HepG2 (cell line): ENCODE measurements around the gene CCT5. TPM values are rescaled to one million over a fixed set of nuclear protein-coding genes. Genes with fewer than 3 reads are reported as not detected.

Experiments
- ATAC-seq: fragments of 200-7000 bp; cut with Tn5 transposase; 3 replicates; pipeline ENCODE4 v1.9.1; 2020; ENCODE audit warnings: mild to moderate bottlenecking, moderate library complexity
- BruUV-seq: library from RNA; stranded (reverse); fragments of 400-500 nt; replicated peaks from 2 replicates; lab custom pipeline; 2021; lab: Mats Ljungman, UMichigan
- CTCF ChIA-PET: fragments of 300-600 bp; formaldehyde crosslinking; extraction: SDS; loops from one replicate; lab custom pipeline; 2021; ENCODE audit warnings: low total read pairs, inconsistent platforms, low intra/inter-chr PET ratio; lab: Yijun Ruan, JAX
- POLR2A ChIA-PET: fragments of 350-600 bp; sonication (Branson Sonifier 250); formaldehyde crosslinking; loops from one replicate; lab custom pipeline; 2020; ENCODE audit warnings: antibody characterized with exemption, inconsistent platforms; lab: Yijun Ruan, JAX
- DNase-seq: peaks from one replicate; pipeline ENCODE4 v3.0.0-alpha.2; 2015; ENCODE audit warnings: low spot score
- FAIRE-seq: peaks from 3 replicates; lab custom pipeline; 2011; peaks lifted over from hg19 to GRCh38; lab: Jason Lieb, UNC
- H2AFZ ChIP-seq: one replicate; pipeline ENCODE4 v1.6.1; 2011; ENCODE audit warnings: low read length, inconsistent platforms
- H3K27ac ChIP-seq: fragments of 300-600 bp; 3 replicates; pipeline ENCODE4 v1.8.0; 2011; ENCODE audit warnings: mixed run types, mild to moderate bottlenecking, mixed read lengths, low read length, inconsistent platforms; ENCODE audit not compliant: insufficient read depth; ENCODE audit errors: extremely low read length
- H3K27me3 ChIP-seq, 2 experiments: fragments of 200-600 bp in 1 of 2; 2 replicates in 1 of 2; 3 replicates in 1 of 2; pipeline versions ENCODE4 v1.6.0 to v1.8.0; 2011; ENCODE audit warnings: low read length in 2 of 2, mild to moderate bottlenecking in 2 of 2, moderate library complexity in 2 of 2, inconsistent platforms in 1 of 2; ENCODE audit not compliant: insufficient read depth in 2 of 2, control insufficient read depth in 1 of 2
- H3K36me3 ChIP-seq, 2 experiments: fragments of 200-600 bp in 1 of 2; replicated peaks in 1 of 2; 2 replicates in 1 of 2; 3 replicates in 1 of 2; pipeline versions ENCODE4 v1.5.1 to v1.8.0; 2011; ENCODE audit warnings: low read length in 2 of 2, inconsistent platforms in 1 of 2; ENCODE audit not compliant: insufficient read depth in 2 of 2, control insufficient read depth in 1 of 2
- H3K4me1 ChIP-seq: 2 replicates; pipeline ENCODE4 v1.5.1; 2012; ENCODE audit warnings: low read length, inconsistent platforms; ENCODE audit not compliant: insufficient read depth
- H3K4me2 ChIP-seq: 2 replicates; pipeline ENCODE4 v1.6.0; 2011; ENCODE audit warnings: low read depth, low read length, inconsistent platforms
- H3K4me3 ChIP-seq, 3 experiments: fragments of 200-600 bp in 1 of 3; sonication (generic), shearing (Covaris generic) in 1 of 3; replicated peaks in 1 of 3; 2 replicates each; pipeline ENCODE4 v1.5.1; 2011 to 2016; ENCODE audit warnings: low read length in 3 of 3, inconsistent platforms in 2 of 3, low read depth in 2 of 3, mild to moderate bottlenecking in 2 of 3, control low read depth in 1 of 3, mixed read lengths in 1 of 3; ENCODE audit not compliant: insufficient read depth in 1 of 3
- H3K79me2 ChIP-seq: one replicate; pipeline ENCODE4 v1.6.1; 2011; ENCODE audit warnings: low read length, inconsistent platforms; ENCODE audit not compliant: insufficient read depth
- H3K9ac ChIP-seq: 2 replicates; pipeline ENCODE4 v1.6.0; 2011; ENCODE audit warnings: mild to moderate bottlenecking, low read depth, low read length, inconsistent platforms; ENCODE audit not compliant: insufficient read depth
- H3K9me3 ChIP-seq: 2 replicates; pipeline ENCODE4 v1.5.1; 2012; ENCODE audit warnings: mild to moderate bottlenecking, low read length
- H4K20me1 ChIP-seq: 2 replicates; pipeline ENCODE4 v1.6.0; 2011; ENCODE audit warnings: inconsistent platforms, mild to moderate bottlenecking, low read length, moderate library complexity; ENCODE audit not compliant: insufficient read depth
- KAT2B ChIP-seq: fragments of 150-350 bp; IDR thresholded peaks from 2 replicates; pipeline ENCODE4 v1.6.1; 2014; ENCODE audit warnings: low read depth, low read length, borderline replicate concordance
- MAFF ChIP-seq: IDR thresholded peaks from 2 replicates; pipeline ENCODE4 v1.6.1; 2011; ENCODE audit warnings: low read depth, low read length, improper control_type of control experiment
- MEF2D ChIP-seq: sonication (generic); formaldehyde crosslinking; IDR thresholded peaks from 2 replicates; pipeline ENCODE4 v1.5.1; 2020; ENCODE audit warnings: mild to moderate bottlenecking, missing genetic modification reagents
- MTA3 ChIP-seq: sonication (generic); formaldehyde crosslinking; IDR thresholded peaks from 2 replicates; pipeline ENCODE4 v1.4.0; 2020; ENCODE audit warnings: missing genetic modification reagents
- PHF8 ChIP-seq: sonication (generic); formaldehyde crosslinking; IDR thresholded peaks from 2 replicates; pipeline ENCODE4 v1.5.0; 2020; ENCODE audit warnings: missing genetic modification reagents
- ZFP82 ChIP-seq: sonication (generic); formaldehyde crosslinking; IDR thresholded peaks from 2 replicates; pipeline ENCODE4 v1.5.1; 2020; ENCODE audit warnings: mild to moderate bottlenecking, missing genetic modification reagents, borderline replicate concordance
- ZKSCAN5 ChIP-seq: sonication (generic); formaldehyde crosslinking; IDR thresholded peaks from 2 replicates; pipeline ENCODE4 v1.5.1; 2020; ENCODE audit warnings: mild to moderate bottlenecking, missing genetic modification reagents
- ZNF33B ChIP-seq: sonication (generic); formaldehyde crosslinking; IDR thresholded peaks from 2 replicates; pipeline ENCODE4 v1.5.1; 2020; ENCODE audit warnings: mild to moderate bottlenecking, missing genetic modification reagents
- ZNF766 ChIP-seq: sonication (generic); formaldehyde crosslinking; IDR thresholded peaks from 2 replicates; pipeline ENCODE4 v1.5.0; 2020; ENCODE audit warnings: missing genetic modification reagents, borderline replicate concordance
- ZNF83 ChIP-seq: sonication (generic); formaldehyde crosslinking; IDR thresholded peaks from 2 replicates; pipeline ENCODE4 v1.4.0; 2020; ENCODE audit warnings: missing genetic modification reagents, mild to moderate bottlenecking, borderline replicate concordance
- WGBS: methylation state at CpG from one replicate; pipeline ENCODE4 v1.1.6; 2017; ENCODE audit warnings: low lambda C conversion rate; 5-methylcytosine and 5-hydroxymethylcytosine counted together
- in situ Hi-C: cut with HindIII; loops from 2 replicates; pipeline ENCODE4 v1.10.0; 2017; ENCODE audit warnings: low pct_unique_long_range_greater_than_20kb; ENCODE audit not compliant: extremely low pct_ligation_motif_present
- intact Hi-C: fragments of 100-400 bp; cut with micrococcal nuclease; formaldehyde crosslinking; loops from one replicate; pipeline ENCODE4 v1.10.0; 2022; ENCODE audit not compliant: unreplicated experiment
- polyA plus RNA-seq, 8 experiments: library from polyadenylated mRNA; depleted of rRNA in 3 of 8; stranded (reverse) in 7 of 8; unstranded in 1 of 8; fragments of >200 nt; fragmentation: Illumina TruSeq in 4 of 8; extraction: Trizol in 4 of 8; gene quantifications; 2 replicates each; pipeline versions ENCODE4 v1.2.1 to v1.2.3, GENCODE V29; 2011 to 2016; ENCODE audit warnings: low read depth in 4 of 8, missing spikeins in 1 of 8, mixed read lengths in 1 of 8; ENCODE audit not compliant: insufficient read depth in 1 of 8
- total RNA-seq, 5 experiments: library from RNA; depleted of rRNA; stranded (reverse); fragments of >200 nt; fragmentation: Illumina TruSeq; extraction: Trizol; gene quantifications; 2 replicates each; pipeline ENCODE4 v1.2.3, GENCODE V29; 2016; ENCODE audit warnings: low read depth in 1 of 5
- TF ChIP-seq, protein P1 (sequence below): sonication (generic); formaldehyde crosslinking; IDR thresholded peaks from 2 replicates; pipeline ENCODE4 v1.4.0; 2020; ENCODE audit warnings: mild to moderate bottlenecking, missing genetic modification reagents, borderline replicate concordance
- TF ChIP-seq, protein P2 (sequence below): sonication (generic); formaldehyde crosslinking; IDR thresholded peaks from 2 replicates; pipeline ENCODE4 v1.4.0; 2020; ENCODE audit warnings: mild to moderate bottlenecking, missing genetic modification reagents

CCT5 gene
- total and polyA plus RNA-seq, 2 of the 13 experiments (the other 11 are each of a cell fraction or from before 2014, with no cell fraction given), result 319 to 708 TPM

DNA sequence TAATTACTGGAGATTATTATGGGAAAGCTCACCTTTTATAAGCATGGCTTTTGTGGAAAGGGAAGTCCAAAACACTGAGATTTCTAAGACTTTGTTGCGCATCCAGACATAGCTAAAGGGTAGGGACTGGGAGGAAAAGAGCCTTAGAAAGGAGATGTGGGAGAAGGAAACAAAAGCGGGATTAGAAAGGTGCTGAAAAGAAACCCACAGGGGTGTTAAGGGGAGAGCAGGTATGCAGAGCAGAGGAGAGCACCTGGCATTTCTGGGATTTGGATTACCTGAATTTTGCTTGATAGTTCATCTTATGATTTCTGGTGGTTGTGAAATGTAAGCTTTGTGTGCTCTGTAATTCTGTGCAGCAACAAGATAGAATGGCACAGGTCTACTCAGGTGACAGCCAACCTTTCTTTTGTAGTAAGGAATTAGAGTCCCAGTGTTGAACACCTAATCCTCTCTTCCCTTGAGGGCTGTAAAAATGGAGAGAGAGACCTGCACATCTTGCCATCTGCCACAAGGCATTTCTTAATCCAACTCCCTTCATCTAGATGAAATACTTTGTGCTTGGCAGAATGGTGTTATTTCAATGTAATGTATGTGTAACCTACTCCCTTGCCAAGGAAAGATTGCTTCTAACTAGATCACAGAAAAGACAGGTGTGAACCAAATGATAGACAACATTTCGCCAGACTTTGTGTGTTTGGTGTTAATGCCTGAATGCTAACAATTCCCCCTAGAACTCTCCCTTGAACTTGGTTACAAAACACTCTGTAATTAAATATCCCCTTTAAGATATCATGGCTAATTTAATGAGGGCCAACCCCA is 47.8 kb upstream of the CCT5 start:
- no peaks in the 10 kb centered on the region for H4K20me1 ChIP-seq
- intact Hi-C loops, result no loop called here
- no peak overlapping the region for H3K4me3 ChIP-seq
- WGBS, result 75% methylated on average over 3 of the region's 3 CpGs
- peaks cover 7% of the 10 kb centered on the region for H3K9me3 ChIP-seq
- no peak for ATAC-seq
- TF ChIP-seq ZNF766 (CRISPR knock-in tag), result no peak
- TF ChIP-seq MAFF, result no peak
- TF ChIP-seq, protein P1, sequence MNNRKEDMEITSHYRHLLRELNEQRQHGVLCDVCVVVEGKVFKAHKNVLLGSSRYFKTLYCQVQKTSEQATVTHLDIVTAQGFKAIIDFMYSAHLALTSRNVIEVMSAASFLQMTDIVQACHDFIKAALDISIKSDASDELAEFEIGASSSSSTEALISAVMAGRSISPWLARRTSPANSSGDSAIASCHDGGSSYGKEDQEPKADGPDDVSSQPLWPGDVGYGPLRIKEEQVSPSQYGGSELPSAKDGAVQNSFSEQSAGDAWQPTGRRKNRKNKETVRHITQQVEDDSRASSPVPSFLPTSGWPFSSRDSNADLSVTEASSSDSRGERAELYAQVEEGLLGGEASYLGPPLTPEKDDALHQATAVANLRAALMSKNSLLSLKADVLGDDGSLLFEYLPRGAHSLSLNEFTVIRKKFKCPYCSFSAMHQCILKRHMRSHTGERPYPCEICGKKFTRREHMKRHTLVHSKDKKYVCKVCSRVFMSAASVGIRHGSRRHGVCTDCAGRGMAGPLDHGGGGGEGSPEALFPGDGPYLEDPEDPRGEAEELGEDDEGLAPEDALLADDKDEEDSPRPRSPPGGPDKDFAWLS (CRISPR knock-in tag), result no peak
- TF ChIP-seq MTA3 (CRISPR knock-in tag), result no peak
- TF ChIP-seq, protein P2, sequence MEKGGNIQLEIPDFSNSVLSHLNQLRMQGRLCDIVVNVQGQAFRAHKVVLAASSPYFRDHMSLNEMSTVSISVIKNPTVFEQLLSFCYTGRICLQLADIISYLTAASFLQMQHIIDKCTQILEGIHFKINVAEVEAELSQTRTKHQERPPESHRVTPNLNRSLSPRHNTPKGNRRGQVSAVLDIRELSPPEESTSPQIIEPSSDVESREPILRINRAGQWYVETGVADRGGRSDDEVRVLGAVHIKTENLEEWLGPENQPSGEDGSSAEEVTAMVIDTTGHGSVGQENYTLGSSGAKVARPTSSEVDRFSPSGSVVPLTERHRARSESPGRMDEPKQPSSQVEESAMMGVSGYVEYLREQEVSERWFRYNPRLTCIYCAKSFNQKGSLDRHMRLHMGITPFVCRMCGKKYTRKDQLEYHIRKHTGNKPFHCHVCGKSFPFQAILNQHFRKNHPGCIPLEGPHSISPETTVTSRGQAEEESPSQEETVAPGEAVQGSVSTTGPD (CRISPR knock-in tag), result no peak
- no peak for TF ChIP-seq ZKSCAN5 (CRISPR knock-in tag)
- no peak for TF ChIP-seq PHF8
- TF ChIP-seq ZNF33B, result no peak
- no peak for TF ChIP-seq ZNF83 (CRISPR knock-in tag)
- TF ChIP-seq MEF2D, result no peak
- no peak for TF ChIP-seq KAT2B
- no peak for TF ChIP-seq ZFP82 (CRISPR knock-in tag)
- DNase-seq, result no peak
- H2AFZ ChIP-seq, result no peak overlapping the region
- FAIRE-seq, result no peak
- H3K27me3 ChIP-seq, result no peaks in the 10 kb centered on the region
- no peaks in the 10 kb centered on the region for H3K4me1 ChIP-seq
- in situ Hi-C loops, result no loop called here
- CTCF ChIA-PET, result no interaction called here
- POLR2A ChIA-PET, result no interaction called here
- BruUV-seq, result no TSS peak
- no peaks in the 10 kb centered on the region for H3K79me2 ChIP-seq
- H3K27ac ChIP-seq, result no peak overlapping the region
- no peak overlapping the region for H3K9ac ChIP-seq
- no peaks in the 10 kb centered on the region for H3K36me3 ChIP-seq
- H3K4me2 ChIP-seq, result no peak overlapping the region
